Caki2 (cell line): ENCODE measurements around the gene ASCL2. TPM values are rescaled to one million over a fixed set of nuclear protein-coding genes. Genes with fewer than 3 reads are reported as not detected.
A peak's percentile ranks its signal among the peaks of the same experiment; 100 is the strongest.

ENCODE experiments used
- DNase-seq: peaks from one replicate; pipeline ENCODE4 v3.0.0-alpha.2; 2015; ENCODE audit warnings: low read depth
- in situ Hi-C: cut with HindIII; loops from 2 replicates; pipeline ENCODE4 v1.10.0; 2016; ENCODE audit warnings: low sequenced_read_pairs, low pct_unique_long_range_greater_than_20kb, mixed read lengths
- total RNA-seq: library from RNA; depleted of rRNA; stranded (reverse); fragments of >200 nt; shearing (Covaris generic); gene quantifications from 2 replicates; pipeline ENCODE4 v1.2.3, GENCODE V29; 2014; ENCODE audit warnings: low replicate concordance

The ASCL2 gene
- total RNA-seq, 1 experiment from 2014 or later: not detected

GRCh38 chr11:2277933-2278523, 7.6 kb upstream of the ASCL2 start:
- DNase-seq: no peak
- in situ Hi-C loops: no loop called here

GRCh38 chr11:2277008-2277346, 6.6 kb upstream of the ASCL2 start:
- no peak for DNase-seq
- in situ Hi-C loops: no loop called here

- in situ Hi-C loops: no loop called here
- no peak for DNase-seq
These were observed 6.1 kb upstream of the ASCL2 start for GRCh38 chr11:2276280-2277007.

- in situ Hi-C loops: no loop called here
- no peak for DNase-seq
These were observed 5.2 kb upstream of the ASCL2 start for GRCh38 chr11:2275334-2276279.

GRCh38 chr11:2273771-2274170, 3.4 kb upstream of the ASCL2 start:
- DNase-seq: peak; percentile 14
- in situ Hi-C loops: no loop called here

- in situ Hi-C loops: no loop called here
- DNase-seq: no peak
These were observed 2.9 kb upstream of the ASCL2 start for GRCh38 chr11:2273311-2273710.

- in situ Hi-C loops: no loop called here
- no peak for DNase-seq
These were observed 2.5 kb upstream of the ASCL2 start for GRCh38 chr11:2272946-2273280.

DNA sequence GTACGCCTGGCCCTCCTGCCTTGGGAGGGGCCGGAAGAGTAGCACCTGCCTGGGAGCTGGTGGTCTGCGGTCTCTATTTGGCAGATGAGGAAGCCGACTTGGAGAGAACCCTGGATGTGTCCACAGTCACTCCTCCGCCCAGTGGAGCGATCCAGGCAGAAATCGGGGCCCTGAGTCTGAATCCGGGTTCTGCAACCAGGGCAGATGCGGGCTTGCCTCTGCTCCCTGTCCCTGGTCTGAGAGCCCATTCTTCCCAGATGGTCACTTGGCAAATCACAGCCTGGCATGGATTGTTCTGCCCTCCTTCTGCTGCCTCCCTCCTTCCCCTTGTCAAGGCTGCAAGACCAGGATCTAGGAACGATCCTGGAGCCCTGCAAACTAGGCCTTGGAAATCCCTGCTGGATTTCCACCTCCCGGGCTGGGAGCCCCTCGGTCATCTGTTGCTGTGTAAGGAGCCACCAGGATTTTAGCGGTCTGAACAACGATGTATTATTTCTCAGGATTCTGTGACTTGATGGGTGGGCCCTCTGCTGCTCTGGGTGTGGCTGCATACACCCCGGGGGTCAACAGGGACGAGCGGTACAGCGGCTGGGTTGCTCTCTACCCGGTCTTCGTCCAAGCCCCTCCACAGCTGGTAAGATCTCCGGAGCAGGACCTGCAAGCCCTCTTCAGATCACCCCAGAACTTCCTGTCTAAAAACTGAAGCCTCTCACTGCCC, 2.0 kb upstream of the ASCL2 start:
- in situ Hi-C loops: no loop called here
- DNase-seq: no peak

DNA sequence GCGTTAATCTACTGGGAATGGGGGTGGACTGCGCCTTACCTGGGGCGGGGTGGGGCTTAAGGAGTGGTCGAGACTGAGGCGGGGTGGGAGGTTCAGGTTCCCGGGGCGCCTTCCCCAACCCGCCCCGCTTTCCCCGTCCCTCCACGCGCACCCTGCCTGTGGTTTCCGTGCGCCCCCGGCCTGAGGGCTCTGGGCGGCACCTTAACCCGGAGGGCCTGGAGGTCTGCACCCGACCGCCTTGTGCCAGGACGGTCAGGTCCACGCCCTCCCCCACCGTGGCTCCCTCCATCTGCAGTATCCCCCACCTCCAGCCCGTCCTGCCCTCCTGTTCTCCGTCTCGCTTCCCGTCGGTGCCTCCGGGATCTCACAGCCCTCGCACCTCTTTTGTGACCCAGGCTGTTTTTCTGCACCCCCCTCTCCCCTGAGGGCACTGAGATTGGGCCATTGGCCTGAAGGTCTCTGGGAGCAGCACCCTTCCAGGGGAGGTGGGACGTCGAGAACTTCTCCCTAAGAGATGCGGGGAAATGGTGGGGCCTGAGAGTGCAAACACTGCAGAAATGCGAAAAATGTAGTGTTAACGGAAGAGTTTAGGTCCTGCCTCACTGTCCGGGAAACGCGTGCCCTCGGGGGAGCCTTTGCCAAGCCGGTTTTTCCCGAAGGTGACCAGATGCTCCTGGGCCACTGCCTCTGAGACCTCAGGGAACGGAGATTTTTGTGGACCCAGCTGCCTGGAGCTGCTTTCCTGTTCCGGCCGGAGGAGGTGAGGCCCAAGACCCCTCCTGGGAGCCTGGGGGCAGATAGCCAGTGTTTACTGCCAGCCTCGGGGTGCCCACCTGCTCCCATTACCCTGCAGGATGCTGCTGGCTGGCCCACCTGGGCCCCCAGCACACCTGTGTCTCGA, 1.2 kb upstream of the ASCL2 start:
- in situ Hi-C loops: no loop called here
- DNase-seq: no peak

- no peak for DNase-seq
- in situ Hi-C loops: no loop called here
These were observed 614 bp upstream of the ASCL2 start for GRCh38 chr11:2271077-2271326.

GRCh38 chr11:2269601-2270321, 627 bp downstream of the ASCL2 start:
- no peak for DNase-seq
- in situ Hi-C loops: no loop called here

- peak; percentile 41 for DNase-seq
- in situ Hi-C loops: no loop called here
These were observed 1.4 kb downstream of the ASCL2 start for GRCh38 chr11:2268729-2269600.

GRCh38 chr11:2267851-2268728, 2.3 kb downstream of the ASCL2 start:
- no peak for DNase-seq
- in situ Hi-C loops: no loop called here

- no peak for DNase-seq
- in situ Hi-C loops: no loop called here
These were observed 3.0 kb downstream of the ASCL2 start for GRCh38 chr11:2267306-2267850.

DNA sequence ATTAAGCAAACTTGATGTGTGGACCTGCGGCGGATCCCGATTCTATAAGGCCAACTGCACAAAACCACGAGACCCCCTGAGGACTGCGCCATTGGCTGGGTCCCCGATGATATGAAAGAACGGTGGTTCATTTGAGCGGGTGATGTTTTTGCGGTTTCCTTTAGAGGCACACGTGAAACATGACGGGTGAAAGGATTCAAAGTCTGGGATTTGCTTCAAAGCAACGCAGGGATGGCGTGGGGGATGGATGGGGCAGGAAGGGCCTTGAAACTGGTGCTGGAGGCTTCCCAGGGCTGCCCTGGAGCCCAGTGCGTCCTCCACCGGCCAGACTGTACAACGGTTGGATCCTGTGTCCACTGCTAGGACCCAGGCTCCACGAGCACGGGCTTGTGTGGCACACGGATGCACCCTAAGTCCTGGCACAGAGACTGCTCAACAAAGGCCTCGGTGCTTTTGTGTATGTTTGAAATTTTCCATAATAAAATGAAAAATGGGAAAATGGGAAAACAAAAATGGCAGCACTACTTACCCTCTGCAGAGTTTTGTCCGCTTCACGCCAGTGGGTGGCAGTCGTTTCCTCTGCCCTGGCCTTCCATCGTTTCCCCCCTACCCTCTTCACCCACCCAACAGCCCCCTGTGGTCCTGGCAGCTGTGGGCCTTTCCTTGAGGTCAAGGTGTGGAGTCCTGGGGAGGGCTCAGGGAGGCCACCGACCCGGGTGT, 3.6 kb downstream of the ASCL2 start:
- DNase-seq: no peak
- in situ Hi-C loops: no loop called here
